DMS53 treated with DMSO at 0.1 percent for 48 hours (cell line): Measurements from ENCODE around the gene FCRL5.

ENCODE experiments used
- DNase-seq: peaks from one replicate; lab custom pipeline; 2025; ENCODE audit not compliant: unreplicated experiment; lab: John Stamatoyannopoulos, UW

FCRL5 gene

GRCh38 chr1:157532569-157532968 lies 19.7 kb downstream of the FCRL5 start:
- DNase-seq, result no peak

GRCh38 chr1:157523774-157524493 lies 28.4 kb downstream of the FCRL5 start:
- DNase-seq, result no peak

- no peak for DNase-seq
Measured at GRCh38 chr1:157521056-157521455, 31.3 kb downstream of the FCRL5 start.

- DNase-seq, result no peak
Measured at GRCh38 chr1:157520386-157520935, 31.9 kb downstream of the FCRL5 start.

- DNase-seq, result no peak
Measured at GRCh38 chr1:157519451-157519850, 32.9 kb downstream of the FCRL5 start.

- DNase-seq, result no peak
Measured at GRCh38 chr1:157517016-157517415, 35.3 kb downstream of the FCRL5 start.

- no peak for DNase-seq
Measured at GRCh38 chr1:157515709-157516108, 36.6 kb downstream of the FCRL5 start.

- no peak for DNase-seq
Measured at GRCh38 chr1:157515141-157515540, 37.2 kb downstream of the FCRL5 start.

GRCh38 chr1:157512036-157512969 lies 40.0 kb downstream of the FCRL5 start:
- DNase-seq, result no peak

GRCh38 chr1:157509546-157510232 lies 42.6 kb downstream of the FCRL5 start:
- no peak for DNase-seq

GRCh38 chr1:157505481-157506272 lies 46.6 kb downstream of the FCRL5 start:
- peak; percentile 65 for DNase-seq

GRCh38 chr1:157504646-157505045 lies 47.7 kb downstream of the FCRL5 start:
- DNase-seq, result no peak

- DNase-seq, result no peak
Measured at GRCh38 chr1:157499521-157499920, 52.8 kb downstream of the FCRL5 start.

- DNase-seq, result no peak
Measured at GRCh38 chr1:157498736-157499090, 53.6 kb downstream of the FCRL5 start.

- no peak for DNase-seq
Measured at GRCh38 chr1:157497987-157498735, 54.2 kb downstream of the FCRL5 start.

- no peak for DNase-seq
Measured at GRCh38 chr1:157497284-157497683, 55.0 kb downstream of the FCRL5 start.

- peak; percentile 46 for DNase-seq
Measured at GRCh38 chr1:157496121-157496526, 56.2 kb downstream of the FCRL5 start.

GRCh38 chr1:157495285-157495684 lies 57.0 kb downstream of the FCRL5 start:
- DNase-seq, result peak; percentile 28

GRCh38 chr1:157494093-157494492 lies 58.2 kb downstream of the FCRL5 start:
- no peak for DNase-seq
